GM12878 (cell line): ENCODE data around the gene DDX19B. TPM values are rescaled to one million over a fixed set of nuclear protein-coding genes. Genes with fewer than 3 reads are reported as not detected.

Source experiments
- CREM ChIP-seq: IDR thresholded peaks from 2 replicates; pipeline ENCODE4 v1.6.1; 2014; ENCODE audit warnings: antibody characterized with exemption, low read depth
- EGR1 ChIP-seq, 2 experiments: IDR thresholded peaks; 1 replicate in 1 of 2; 2 replicates in 1 of 2; pipeline ENCODE4 v1.6.1; 2011 to 2012; ENCODE audit warnings: low read depth in 2 of 2, low read length in 2 of 2, borderline replicate concordance in 1 of 2, mild to moderate bottlenecking in 1 of 2, moderate library complexity in 1 of 2
- ELK1 ChIP-seq: IDR thresholded peaks from 2 replicates; pipeline ENCODE4 v1.6.1; 2012; ENCODE audit warnings: low read depth, low read length, improper control_type of control experiment
- ESRRA ChIP-seq: IDR thresholded peaks from 2 replicates; pipeline ENCODE4 v1.6.1; 2012; ENCODE audit warnings: mild to moderate bottlenecking, low read length, improper control_type of control experiment
- IRF4 ChIP-seq: IDR thresholded peaks from 2 replicates; pipeline ENCODE4 v1.6.1; 2011; ENCODE audit warnings: low read depth, low read length
- JUNB ChIP-seq: IDR thresholded peaks from 2 replicates; pipeline ENCODE4 v1.6.1; 2016; ENCODE audit warnings: antibody characterized with exemption, mild to moderate bottlenecking
- NFYB ChIP-seq: IDR thresholded peaks from 2 replicates; pipeline ENCODE4 v1.6.1; 2011; ENCODE audit warnings: low read depth, mild to moderate bottlenecking, low read length, improper control_type of control experiment, moderate library complexity; ENCODE audit not compliant: insufficient read depth
- NKRF ChIP-seq: fragments of 450-650 bp; conservative IDR thresholded peaks from 2 replicates; pipeline ENCODE4 v1.6.1; 2017; ENCODE audit warnings: mild to moderate bottlenecking, moderate library complexity
- PRDM15 ChIP-seq: fragments of 450-650 bp; formaldehyde crosslinking; IDR thresholded peaks from 2 replicates; pipeline ENCODE4 v1.4.0; 2020; ENCODE audit warnings: mild to moderate bottlenecking, moderate library complexity
- SIN3A ChIP-seq: IDR thresholded peaks from 2 replicates; pipeline ENCODE4 v1.6.1; 2012; ENCODE audit warnings: low read depth, low read length, improper control_type of control experiment
- SMAD1 ChIP-seq: fragments of 450-650 bp; IDR thresholded peaks from 2 replicates; pipeline ENCODE4 v1.6.1; 2018; ENCODE audit warnings: mild to moderate bottlenecking, low read depth; ENCODE audit not compliant: partially characterized antibody
- STAT1 ChIP-seq: fragments of 450-650 bp; conservative IDR thresholded peaks from 2 replicates; pipeline ENCODE4 v1.6.1; 2014; ENCODE audit warnings: antibody characterized with exemption, mild to moderate bottlenecking
- STAT3 ChIP-seq: IDR thresholded peaks from 2 replicates; pipeline ENCODE4 v1.6.1; 2011; ENCODE audit warnings: low read depth, low read length, improper control_type of control experiment
- TARDBP ChIP-seq: IDR thresholded peaks from 2 replicates; pipeline ENCODE4 v1.6.1; 2016; ENCODE audit warnings: borderline replicate concordance
- TCF12 ChIP-seq: IDR thresholded peaks from 2 replicates; pipeline ENCODE4 v1.6.1; 2011; ENCODE audit warnings: low read depth, mild to moderate bottlenecking, low read length
- USF2 ChIP-seq: IDR thresholded peaks from 2 replicates; pipeline ENCODE4 v1.6.1; 2011; ENCODE audit warnings: low read depth, low read length, improper control_type of control experiment, borderline replicate concordance
- ZBTB40 ChIP-seq: fragments of 450-650 bp; IDR thresholded peaks from 2 replicates; pipeline ENCODE4 v1.6.1; 2016; ENCODE audit warnings: mild to moderate bottlenecking, moderate library complexity, borderline replicate concordance
- polyA plus RNA-seq, 11 experiments: library from polyadenylated mRNA; depleted of rRNA in 4 of 11; unstranded in 6 of 11; stranded (reverse) in 5 of 11; fragments of >200 nt; fragmentation: Nextera tagmentation in 4 of 11; fragmentation: Illumina TruSeq in 1 of 11; extraction: Ambion mirVana in 4 of 11; extraction: Trizol in 1 of 11; gene quantifications; 1 replicate in 1 of 11; 2 replicates in 10 of 11; pipeline versions ENCODE4 v1.2.1 to v1.2.3, GENCODE V29; 2011 to 2016; ENCODE audit warnings: inconsistent platforms in 2 of 11, missing spikeins in 2 of 11, low read depth in 1 of 11
- total RNA-seq, 4 experiments: library from RNA; depleted of rRNA in 3 of 4; stranded (reverse); fragments of >200 nt in 3 of 4; fragmentation: Illumina TruSeq in 1 of 4; extraction: Trizol in 1 of 4; gene quantifications; 2 replicates each; pipeline versions ENCODE4 v1.2.1 to v1.2.3, GENCODE V29; 2013 to 2021

Gene DDX19B
- total and polyA plus RNA-seq, 10 of the 15 experiments (the other 5 are each of a cell fraction or from before 2014, with no cell fraction given): 14.1 to 69.1 (median 42.5) TPM

- TF ChIP-seq ZBTB40 (peak; percentile 76), USF2 (no peak), NFYB (no peak), ESRRA (no peak), TARDBP (peak; percentile 78; the same call in 1 of the 2 replicates), ELK1 (peak; percentile 71), CREM (peak; percentile 79), STAT1 (0 out of 2 replicates have a peak, but pooled peaks have one; percentile 23), PRDM15 (no peak), JUNB (no peak), EGR1 (IDR thresholded peaks at IDR 0.05; ENCODE audit: borderline replicate concordance in 1 of 2, low read depth in 2 of 2, low read length in 2 of 2) (peak in 1 of 2 experiments; percentile 73; a peak in 2 of 3 replicates), STAT3 (no peak), NKRF (peak; percentile 95), IRF4 (0 out of 2 replicates have a peak, but pooled peaks have one; percentile 11), TCF12 (peak; percentile 37; the same call in 1 of the 2 replicates), SIN3A (peak; percentile 92), SMAD1 (no peak)
Measured at GRCh38 chr16:70251629-70252354, 47.2 kb upstream of the DDX19B start, which contains the start of gene EXOSC6 (continued).
